Measurements from ENCODE around the gene MAGOH.

GRCh38 chr1:53279296-53280200 lies 41.2 kb upstream of the MAGOH start:
- TF ChIP-seq POLR2A (IDR thresholded peaks at IDR 0.05; ENCODE audit: low read depth) (no peak), CTCF (IDR thresholded peaks at IDR 0.05) (no peak)

All from esophagus muscularis mucosa (tissue), 3 donors.